Gastrocnemius medialis (tissue), 4 donors: ENCODE results near the gene GRIK4. TPM values are rescaled to one million over a fixed set of nuclear protein-coding genes. Genes with fewer than 3 reads are reported as not detected.

Experiments
- ATAC-seq, 2 donors: fragments of 150-250 bp; one replicate each; pipeline ENCODE4 v1.9.1; 2016
- DNase-seq, 2 donors: peaks; one replicate each; pipeline ENCODE4 v3.0.0-alpha.2; 2019
- H3K27ac ChIP-seq, 4 donors: fragments of 200-600 bp; sonication (generic); 1 replicate in 1 of 4; 2 replicates in 3 of 4; pipeline ENCODE4 v1.5.1; 2016 to 2018; ENCODE audit warnings: mild to moderate bottlenecking in 2 of 4, moderate library complexity in 1 of 4
- H3K27me3 ChIP-seq, 3 donors: fragments of 200-600 bp; sonication (generic) in 2 of 3; 1 replicate in 1 of 3; 2 replicates in 2 of 3; pipeline versions ENCODE4 v1.5.1 to v1.6.0; 2016 to 2019; ENCODE audit warnings: mild to moderate bottlenecking in 1 of 3, moderate library complexity in 1 of 3
- H3K36me3 ChIP-seq, 2 donors: fragments of 200-600 bp; sonication (generic) in 1 of 2; one replicate each; pipeline ENCODE4 v1.5.1; 2017 to 2018
- H3K4me1 ChIP-seq, 2 donors: fragments of 200-600 bp; sonication (generic) in 1 of 2; one replicate each; pipeline ENCODE4 v1.5.1; 2016 to 2017; ENCODE audit warnings: mild to moderate bottlenecking in 2 of 2
- H3K4me3 ChIP-seq, 4 donors: fragments of 200-600 bp; sonication (generic) in 3 of 4; 1 replicate in 1 of 4; 2 replicates in 3 of 4; pipeline ENCODE4 v1.5.1; 2016 to 2019; ENCODE audit warnings: mild to moderate bottlenecking in 2 of 4
- H3K9me3 ChIP-seq, 3 donors: fragments of 200-600 bp; sonication (generic) in 2 of 3; 1 replicate in 1 of 3; 2 replicates in 2 of 3; pipeline ENCODE4 v1.5.1; 2016 to 2019
- CTCF ChIP-seq, 5 experiments: fragments of 450-650 bp in 3 of 5; fragments of 200-600 bp in 2 of 5; sonication (generic) in 2 of 5; IDR thresholded peaks in 4 of 5; conservative IDR thresholded peaks in 1 of 5; 1 replicate in 4 of 5; 2 replicates in 1 of 5; pipeline ENCODE4 v1.5.1; 2016 to 2019; ENCODE audit warnings: antibody characterized with exemption in 5 of 5, mild to moderate bottlenecking in 3 of 5, moderate library complexity in 3 of 5
- POLR2A ChIP-seq, 2 donors: fragments of 450-650 bp; IDR thresholded peaks; one replicate each; pipeline ENCODE4 v1.6.1; 2017; ENCODE audit warnings: antibody characterized with exemption in 2 of 2, mild to moderate bottlenecking in 2 of 2, moderate library complexity in 2 of 2
- in situ Hi-C, 4 donors: fragments of 200-750 bp; cut with MboI; loops; one replicate each; pipeline versions ENCODE4 v1.15.0 to v1.8.0; 2017; ENCODE audit warnings: low sequenced_read_pairs in 4 of 4
- intact Hi-C: fragments of 100-400 bp; cut with DNase I; formaldehyde crosslinking; loops from one replicate; pipeline ENCODE4 v1.15.1; 2023; ENCODE audit warnings: low total_unique reads
- total RNA-seq, 4 donors: library from RNA; depleted of rRNA; stranded (reverse); fragments of >200 nt; gene quantifications; one replicate each; pipeline versions ENCODE4 v1.1.0 to v1.2.3, GENCODE V29; 2016

Gene GRIK4
- total RNA-seq, 4 donors from 2014 or later, result 0.42 TPM; not detected in 3

GRCh38 chr11:120899720-120900119 is 388.2 kb downstream of the GRIK4 start:
- in situ Hi-C loops, result no loop called here
- no peak for ATAC-seq
- no peaks in the 10 kb centered on the region for H3K36me3 ChIP-seq

GRCh38 chr11:120900643-120901042 is 389.1 kb downstream of the GRIK4 start:
- Histone ChIP-seq H3K36me3 (no peaks in the 10 kb centered on the region), H3K4me1 (no peaks in the 10 kb centered on the region), H3K27me3 (peaks cover 0 to 4% (median 0%) of the 10 kb centered on the region in 3 donors), H3K27ac (no peak overlapping the region), H3K4me3 (no peak overlapping the region), H3K9me3 (no peaks in the 10 kb centered on the region)
- DNase-seq (no peak), ATAC-seq (no peak)
- intact Hi-C loops (no loop called here), in situ Hi-C loops (no loop called here)
- TF ChIP-seq CTCF (IDR thresholded peaks at IDR 0.05 in 4 of 5, conservative IDR thresholded peaks at IDR 0.05 in 1 of 5) (no peak), POLR2A (IDR thresholded peaks at IDR 0.05) (no peak)

More at GRCh38 chr11:120899720-120900119, 388.2 kb downstream of the GRIK4 start:
- H3K27ac ChIP-seq, result no peak overlapping the region
- intact Hi-C loops, result no loop called here
- H3K9me3 ChIP-seq, result no peaks in the 10 kb centered on the region
- H3K4me1 ChIP-seq, result no peaks in the 10 kb centered on the region
- TF ChIP-seq POLR2A (IDR thresholded peaks at IDR 0.05) (no peak), CTCF (IDR thresholded peaks at IDR 0.05 in 4 of 5, conservative IDR thresholded peaks at IDR 0.05 in 1 of 5) (no peak)
- no peak for DNase-seq
- H3K27me3 ChIP-seq, result peaks cover 0 to 7% (median 0%) of the 10 kb centered on the region in 3 donors
- no peak overlapping the region for H3K4me3 ChIP-seq

- intact Hi-C loops (no loop called here), in situ Hi-C loops (no loop called here)
- H3K4me1 ChIP-seq, result no peaks in the 10 kb centered on the region
- H3K27me3 ChIP-seq, result no peaks in the 10 kb centered on the region
- H3K36me3 ChIP-seq, result no peaks in the 10 kb centered on the region
- H3K9me3 ChIP-seq, result no peaks in the 10 kb centered on the region
- TF ChIP-seq CTCF (IDR thresholded peaks at IDR 0.05 in 4 of 5, conservative IDR thresholded peaks at IDR 0.05 in 1 of 5), result no peak
- TF ChIP-seq POLR2A (IDR thresholded peaks at IDR 0.05), result no peak
- DNase-seq, result no peak
- no peak overlapping the region for H3K27ac ChIP-seq
- no peak overlapping the region for H3K4me3 ChIP-seq
- no peak for ATAC-seq
Observed at GRCh38 chr11:120903686-120904085, 392.1 kb downstream of the GRIK4 start.

DNA sequence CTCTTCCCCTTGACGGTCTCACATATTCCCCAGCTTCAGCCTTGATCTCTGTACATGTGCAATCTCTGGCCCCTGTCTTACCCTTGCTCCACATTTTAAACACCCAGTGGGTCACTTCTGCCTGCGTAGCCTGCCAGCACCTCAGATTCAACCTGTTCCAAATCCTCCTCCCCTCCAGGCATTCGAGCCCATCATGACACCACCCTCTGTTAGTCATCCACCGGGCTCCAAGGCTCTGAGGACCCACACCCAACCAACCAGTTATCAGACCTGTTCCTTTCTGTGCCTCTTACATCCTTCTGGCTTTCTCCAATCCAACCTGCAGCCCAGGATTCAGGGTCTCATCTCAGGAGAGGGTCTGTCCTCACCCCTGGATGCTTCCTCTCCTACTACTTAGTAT is 392.6 kb downstream of the GRIK4 start:
- DNase-seq (no peak), ATAC-seq (no peak)
- Histone ChIP-seq H3K4me1 (no peaks in the 10 kb centered on the region), H3K9me3 (no peaks in the 10 kb centered on the region), H3K27me3 (no peaks in the 10 kb centered on the region), H3K27ac (no peak overlapping the region), H3K36me3 (no peaks in the 10 kb centered on the region), H3K4me3 (no peak overlapping the region)
- intact Hi-C loops, result no loop called here
- TF ChIP-seq POLR2A (IDR thresholded peaks at IDR 0.05) (no peak), CTCF (IDR thresholded peaks at IDR 0.05 in 4 of 5, conservative IDR thresholded peaks at IDR 0.05 in 1 of 5) (no peak)
- in situ Hi-C loops, result no loop called here

DNA sequence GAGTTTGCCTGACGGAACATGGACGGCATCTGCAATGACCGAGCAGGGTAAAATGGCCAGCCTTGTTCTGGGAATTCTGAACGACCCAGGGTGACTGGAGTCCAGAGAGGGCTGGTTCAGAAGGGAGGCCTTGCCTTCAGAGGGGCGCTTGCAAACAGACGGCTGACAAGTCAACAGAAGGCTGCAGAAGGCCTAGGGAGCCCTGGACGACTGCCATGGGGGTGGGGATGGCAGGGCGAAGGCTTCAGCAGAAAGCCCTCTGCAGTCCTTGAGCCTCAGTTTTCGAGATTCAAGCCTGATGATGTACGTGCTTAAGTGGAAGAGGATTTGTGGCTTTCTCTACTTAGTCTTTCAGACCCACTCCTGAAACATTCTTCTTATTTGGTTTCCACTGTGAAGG is 395.2 kb downstream of the GRIK4 start:
- ATAC-seq, result no peak

More for the DNA sequence above, 395.2 kb downstream of the GRIK4 start:
- in situ Hi-C loops (no loop called here), intact Hi-C loops (no loop called here)
- Histone ChIP-seq H3K27ac (no peak overlapping the region), H3K4me3 (no peak overlapping the region), H3K9me3 (no peaks in the 10 kb centered on the region), H3K36me3 (no peaks in the 10 kb centered on the region), H3K4me1 (no peaks in the 10 kb centered on the region), H3K27me3 (no peaks in the 10 kb centered on the region)
- TF ChIP-seq POLR2A (IDR thresholded peaks at IDR 0.05) (no peak), CTCF (IDR thresholded peaks at IDR 0.05 in 4 of 5, conservative IDR thresholded peaks at IDR 0.05 in 1 of 5) (no peak)
- DNase-seq, result no peak
